ENCODE data around the gene PHF14.

DNA sequence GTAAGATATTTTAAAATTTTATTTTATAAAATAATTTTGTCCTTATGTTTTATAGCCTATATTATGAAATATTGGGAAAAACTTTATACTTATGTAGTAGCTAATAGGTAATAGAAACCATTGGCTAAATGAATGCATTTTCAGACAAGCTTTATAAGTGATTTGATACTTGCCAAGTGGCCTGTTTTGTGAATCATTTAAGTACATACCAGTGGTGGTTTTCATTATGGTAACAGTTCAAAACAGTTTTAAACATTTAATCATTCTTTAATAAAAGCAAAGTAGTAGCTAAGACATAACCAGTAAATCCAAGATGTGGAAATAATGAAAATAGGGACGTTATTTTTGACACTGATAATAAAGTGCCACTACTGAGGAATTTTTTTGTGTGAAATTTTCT is 182.2 kb downstream of the PHF14 start:
- TF ChIP-seq, protein P1, sequence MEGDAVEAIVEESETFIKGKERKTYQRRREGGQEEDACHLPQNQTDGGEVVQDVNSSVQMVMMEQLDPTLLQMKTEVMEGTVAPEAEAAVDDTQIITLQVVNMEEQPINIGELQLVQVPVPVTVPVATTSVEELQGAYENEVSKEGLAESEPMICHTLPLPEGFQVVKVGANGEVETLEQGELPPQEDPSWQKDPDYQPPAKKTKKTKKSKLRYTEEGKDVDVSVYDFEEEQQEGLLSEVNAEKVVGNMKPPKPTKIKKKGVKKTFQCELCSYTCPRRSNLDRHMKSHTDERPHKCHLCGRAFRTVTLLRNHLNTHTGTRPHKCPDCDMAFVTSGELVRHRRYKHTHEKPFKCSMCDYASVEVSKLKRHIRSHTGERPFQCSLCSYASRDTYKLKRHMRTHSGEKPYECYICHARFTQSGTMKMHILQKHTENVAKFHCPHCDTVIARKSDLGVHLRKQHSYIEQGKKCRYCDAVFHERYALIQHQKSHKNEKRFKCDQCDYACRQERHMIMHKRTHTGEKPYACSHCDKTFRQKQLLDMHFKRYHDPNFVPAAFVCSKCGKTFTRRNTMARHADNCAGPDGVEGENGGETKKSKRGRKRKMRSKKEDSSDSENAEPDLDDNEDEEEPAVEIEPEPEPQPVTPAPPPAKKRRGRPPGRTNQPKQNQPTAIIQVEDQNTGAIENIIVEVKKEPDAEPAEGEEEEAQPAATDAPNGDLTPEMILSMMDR (conservative IDR thresholded peaks at IDR 0.05), result no peak
- no peak for TF ChIP-seq EZH2 (IDR thresholded peaks at IDR 0.05; ENCODE audit: low read depth)
